Endometrial microvascular endothelial cells (primary cell): Measurements from ENCODE around the gene SHISAL1. TPM values are rescaled to one million over a fixed set of nuclear protein-coding genes. Genes with fewer than 3 reads are reported as not detected.

ENCODE experiments used
- in situ Hi-C: cut with HindIII; loops from 2 replicates; pipeline ENCODE4 v1.10.0; 2017; ENCODE audit warnings: low sequenced_read_pairs, low pct_unique_long_range_greater_than_20kb; ENCODE audit errors: inconsistent ontology term
- total RNA-seq: library from RNA; depleted of rRNA; stranded (reverse); fragments of >200 nt; gene quantifications from one replicate; pipeline ENCODE4 v1.2.3, GENCODE V29; 2015; ENCODE audit errors: inconsistent ontology term

The SHISAL1 gene
- total RNA-seq, 1 donor from 2014 or later: not detected

DNA sequence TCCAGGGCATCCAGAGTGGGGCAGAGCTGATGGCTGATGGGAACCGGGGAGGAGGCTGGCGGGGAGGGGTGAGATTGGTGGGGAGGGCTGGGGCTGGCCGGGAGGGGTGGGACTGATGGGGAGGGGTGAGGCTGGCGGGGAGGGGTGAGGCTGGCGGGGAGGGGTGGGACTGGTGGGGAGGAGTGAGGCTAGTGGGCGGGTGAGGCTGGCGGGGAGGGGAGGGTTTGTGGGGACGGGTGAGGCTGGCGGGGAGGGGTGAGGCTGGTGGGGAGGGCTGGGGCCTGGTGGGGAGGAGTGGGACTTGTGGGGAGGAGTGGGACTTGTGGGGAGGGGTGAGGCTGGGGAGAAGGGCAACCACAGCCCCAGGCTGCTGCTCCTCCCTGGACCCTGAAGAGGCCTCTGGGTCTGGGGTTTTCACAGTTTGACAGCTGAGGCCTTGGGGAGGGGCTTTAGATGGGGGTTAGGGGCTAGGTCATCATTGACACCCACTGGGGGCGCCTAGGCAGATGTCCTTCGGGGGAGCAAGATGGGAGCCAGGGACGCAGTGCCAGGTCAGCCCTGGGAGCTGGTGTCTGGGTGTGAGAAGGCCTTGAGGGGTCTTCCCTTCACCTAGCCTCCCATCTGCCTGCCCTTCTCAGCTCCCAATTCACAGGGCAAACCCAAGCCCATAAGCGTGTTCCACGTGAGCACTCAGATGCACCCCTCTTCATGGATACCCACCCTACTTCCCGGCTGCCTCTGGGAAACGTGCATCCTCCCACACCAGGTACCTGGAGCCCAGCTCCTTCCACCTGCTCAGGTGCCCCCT is 105.4 kb downstream of the SHISAL1 start:
- in situ Hi-C loops: no loop called here

DNA sequence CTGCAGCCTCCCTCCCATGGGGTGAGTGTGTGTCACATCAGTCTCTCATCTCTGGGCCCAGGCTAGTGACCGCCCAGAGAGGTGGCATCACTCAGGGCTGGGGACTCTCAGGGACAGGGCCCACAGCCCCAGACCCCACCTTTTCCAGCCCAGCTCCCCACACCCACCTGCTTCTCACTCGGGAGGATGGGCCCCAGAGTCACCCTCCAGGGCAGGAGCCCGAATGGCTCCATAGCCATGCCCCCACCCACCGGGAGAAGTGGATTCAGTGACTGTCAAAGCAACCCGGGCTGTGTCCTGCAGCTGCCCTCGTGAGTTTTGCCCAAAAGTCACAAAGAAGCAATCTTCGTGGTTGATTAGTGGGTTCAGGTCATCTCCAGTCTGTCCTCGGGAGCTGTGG is 106.1 kb downstream of the SHISAL1 start:
- in situ Hi-C loops: no loop called here

DNA sequence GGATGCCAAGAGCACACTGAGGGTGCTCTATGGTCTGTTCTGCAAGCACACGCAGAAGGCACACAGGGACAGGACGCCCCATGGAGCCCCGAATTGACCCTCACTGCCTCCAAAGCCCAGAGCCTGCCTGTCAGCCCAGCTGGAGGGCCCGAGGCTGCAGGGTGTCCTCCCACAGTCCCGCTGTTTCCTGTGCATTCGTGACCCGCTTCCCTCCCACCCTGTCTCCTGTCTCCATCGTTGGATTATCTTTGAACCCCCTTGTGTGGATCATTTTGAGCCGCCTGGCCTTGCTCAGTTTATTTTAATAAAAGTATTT is 106.5 kb downstream of the SHISAL1 start:
- in situ Hi-C loops: no loop called here

DNA sequence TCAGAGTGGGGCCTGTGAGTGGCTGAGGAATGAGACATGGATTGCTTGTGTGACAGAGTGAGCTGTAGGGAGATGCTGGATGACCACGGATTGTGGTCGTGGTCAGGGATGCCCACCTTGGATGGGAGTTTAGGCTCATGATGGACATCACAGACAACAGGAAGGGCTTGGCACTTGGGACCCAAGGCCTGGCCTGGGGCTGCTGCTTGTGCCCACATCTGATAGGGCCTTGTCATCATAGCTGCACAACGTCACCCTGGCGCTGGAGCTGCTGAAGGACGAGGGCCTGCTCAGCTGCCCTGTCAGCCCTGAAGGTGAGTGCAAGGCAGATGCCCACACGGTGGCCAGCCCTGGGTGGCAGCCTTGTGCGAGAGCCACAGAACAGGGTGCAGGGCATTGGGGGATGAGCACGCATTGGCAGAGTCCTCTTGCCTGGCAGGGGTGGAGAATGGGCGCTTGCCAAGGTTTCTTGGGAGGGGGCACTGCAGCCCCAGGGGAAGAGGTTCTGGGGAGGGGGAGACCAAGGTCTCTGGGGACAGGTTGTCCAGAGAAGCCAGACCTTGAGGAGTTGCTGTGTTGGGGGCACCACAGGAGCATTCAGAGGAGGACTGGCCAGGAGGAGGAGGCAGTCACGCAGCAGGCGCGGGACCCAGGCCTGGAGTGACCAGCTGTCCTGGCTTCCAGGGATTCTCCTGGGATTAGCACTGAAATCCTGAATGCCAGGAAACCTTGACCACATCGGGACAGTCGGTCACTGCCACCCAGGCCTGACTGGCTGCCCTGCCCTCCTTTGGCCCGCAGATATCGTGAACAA is 107.0 kb downstream of the SHISAL1 start:
- in situ Hi-C loops: no loop called here

DNA sequence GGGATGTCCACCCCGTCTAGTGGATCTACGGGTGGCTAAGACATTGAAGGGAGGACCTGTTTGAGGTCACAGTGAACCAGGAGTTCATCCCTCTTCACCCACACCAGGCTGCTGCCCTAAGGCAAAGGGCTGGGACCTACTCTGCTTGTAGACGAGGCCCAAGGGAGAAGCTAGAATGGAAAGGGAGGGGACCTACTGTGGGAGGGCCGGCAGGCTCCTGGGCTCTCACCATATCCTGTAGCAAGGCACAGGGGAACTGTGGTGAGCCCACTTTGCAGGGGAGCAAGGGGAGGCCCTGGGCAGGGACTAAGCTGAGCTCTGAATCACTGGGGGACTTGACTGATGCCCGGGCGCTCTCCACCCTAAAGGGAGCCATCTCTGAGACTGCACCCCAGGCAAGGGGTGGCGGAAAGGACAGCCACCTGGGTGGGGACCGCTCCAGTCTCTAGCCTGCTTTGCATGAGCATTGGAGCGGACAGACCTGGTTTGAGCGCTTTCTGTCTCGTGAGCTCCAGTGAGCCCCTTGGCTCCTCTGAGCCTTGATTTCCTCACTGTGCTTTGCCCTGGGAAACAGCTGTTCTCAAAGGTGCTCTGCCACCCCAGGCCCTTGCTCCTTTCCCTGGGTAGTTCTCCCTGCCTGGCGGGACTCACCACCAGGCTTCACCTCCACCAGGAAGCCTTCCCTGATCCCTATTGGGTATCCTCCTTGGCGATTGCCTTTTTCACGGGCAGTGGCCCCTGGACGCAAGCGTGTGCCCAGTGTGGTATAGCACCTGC is 107.8 kb downstream of the SHISAL1 start:
- in situ Hi-C loops: no loop called here

DNA sequence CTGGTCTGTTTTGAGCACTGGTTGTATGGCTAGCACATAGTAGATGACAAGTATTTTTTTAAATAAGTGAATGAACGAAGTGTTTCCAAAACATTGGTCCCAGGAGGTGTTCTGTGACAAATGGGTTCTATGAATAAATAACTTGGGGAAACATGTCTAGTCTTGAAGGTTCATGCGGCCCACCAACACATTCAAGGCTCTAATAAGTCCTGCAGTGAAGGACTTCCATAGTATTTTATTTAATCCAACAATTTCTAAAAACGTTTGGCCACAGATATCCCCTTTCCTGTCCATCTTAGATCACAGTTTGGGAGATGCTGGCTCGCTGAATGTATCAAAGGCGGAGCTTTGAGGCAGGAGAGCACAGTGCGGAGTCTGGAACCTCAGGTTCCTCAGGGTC is 109.5 kb downstream of the SHISAL1 start:
- in situ Hi-C loops: no loop called here

DNA sequence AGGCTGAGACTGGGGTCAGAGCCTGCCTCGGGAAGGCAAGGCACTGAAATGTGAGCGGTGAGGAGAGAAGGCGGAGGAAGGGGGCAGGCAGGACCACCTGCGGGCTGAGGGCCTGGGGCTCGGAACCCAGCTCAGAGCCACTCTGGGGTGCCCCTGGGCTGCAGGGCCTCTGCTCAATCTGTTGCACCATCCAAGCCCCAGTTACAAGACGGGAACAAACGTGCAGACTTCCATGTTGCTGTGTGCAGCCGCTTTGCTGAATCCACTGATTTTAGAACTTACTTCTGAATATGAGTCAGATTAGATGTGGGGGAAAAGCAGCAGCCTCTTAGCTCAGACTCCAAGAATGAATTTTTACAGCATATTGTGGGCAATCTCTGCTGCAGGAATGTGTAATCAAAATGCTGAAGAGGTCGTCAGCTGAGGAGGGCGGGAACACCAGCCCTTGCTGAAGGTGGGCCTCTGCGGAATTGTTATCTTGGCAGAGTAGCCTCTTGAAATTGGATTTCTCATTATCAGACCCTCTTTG is 110.4 kb downstream of the SHISAL1 start:
- in situ Hi-C loops: no loop called here

DNA sequence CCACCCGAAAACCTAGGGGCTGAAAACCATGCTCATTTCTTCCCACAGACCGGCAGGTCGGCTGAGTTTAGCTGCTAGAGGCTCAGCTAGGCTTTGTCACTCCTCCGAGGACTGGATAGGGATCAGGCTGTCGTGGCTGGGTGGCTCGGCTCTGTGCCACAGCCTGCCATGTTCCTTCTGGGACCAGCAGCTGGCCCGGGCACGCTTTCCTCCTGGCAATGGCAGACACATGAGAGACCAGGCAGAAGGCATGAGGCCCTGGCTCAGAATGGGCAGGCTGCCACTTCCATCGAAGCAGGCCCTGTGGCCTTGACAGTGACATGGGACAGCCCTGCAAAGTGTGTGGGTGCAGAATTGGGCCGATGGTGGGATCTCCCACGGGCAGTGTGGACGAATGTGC is 111.1 kb downstream of the SHISAL1 start:
- in situ Hi-C loops: no loop called here

DNA sequence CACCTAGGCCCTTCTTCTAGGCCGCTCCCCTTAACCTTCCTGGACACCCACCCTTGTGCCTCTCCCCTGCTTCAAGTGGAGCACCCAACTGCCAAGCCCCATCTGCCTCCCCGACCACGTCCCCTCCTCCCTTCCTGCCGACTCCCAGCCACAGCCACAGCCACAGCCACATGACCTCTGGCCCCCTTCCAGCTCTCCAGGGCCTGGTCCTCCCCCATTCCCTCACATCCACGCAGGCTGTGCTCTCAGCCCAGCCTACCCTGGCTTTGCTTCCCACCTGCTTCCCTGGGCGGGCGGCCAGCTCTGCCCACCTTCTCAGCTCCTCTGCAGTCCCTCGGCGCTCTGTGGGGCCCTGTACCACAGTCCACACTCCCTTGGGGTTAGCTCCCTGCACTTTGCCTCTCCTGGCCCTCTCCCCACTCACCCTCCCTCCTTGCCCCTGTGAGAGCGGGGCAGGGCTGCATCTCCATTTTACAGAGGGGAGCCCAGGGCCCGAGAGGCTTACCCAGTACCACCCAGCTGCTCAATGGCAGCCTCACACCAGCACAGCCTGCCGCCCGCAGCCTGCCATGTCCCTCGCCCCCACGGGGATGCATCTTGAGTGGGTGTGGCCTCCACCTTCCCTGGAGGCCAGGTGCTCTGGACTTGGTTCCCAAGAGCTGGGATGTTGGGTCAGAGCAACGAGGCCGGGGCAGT is 111.7 kb downstream of the SHISAL1 start:
- in situ Hi-C loops: no loop called here

DNA sequence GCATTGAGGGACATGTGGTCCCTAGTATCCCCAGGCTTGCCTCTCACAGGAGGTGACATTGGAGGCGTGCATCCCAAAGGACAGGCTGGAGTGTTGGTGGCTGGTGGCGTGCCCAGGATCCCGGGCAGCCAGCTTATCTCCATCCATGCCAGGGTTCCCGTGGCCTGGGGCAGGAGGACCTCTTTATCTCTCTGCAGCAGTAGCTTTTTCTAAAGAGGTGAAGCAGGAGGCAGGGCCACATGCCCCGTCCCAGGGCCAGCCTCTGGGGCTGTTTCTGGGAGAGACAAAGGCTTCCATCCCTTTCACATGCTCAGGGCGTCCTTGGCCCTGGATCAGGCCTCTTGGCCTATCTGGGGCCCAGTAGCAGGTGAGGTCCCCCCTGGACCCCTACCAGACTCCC is 112.3 kb downstream of the SHISAL1 start:
- in situ Hi-C loops: no loop called here

DNA sequence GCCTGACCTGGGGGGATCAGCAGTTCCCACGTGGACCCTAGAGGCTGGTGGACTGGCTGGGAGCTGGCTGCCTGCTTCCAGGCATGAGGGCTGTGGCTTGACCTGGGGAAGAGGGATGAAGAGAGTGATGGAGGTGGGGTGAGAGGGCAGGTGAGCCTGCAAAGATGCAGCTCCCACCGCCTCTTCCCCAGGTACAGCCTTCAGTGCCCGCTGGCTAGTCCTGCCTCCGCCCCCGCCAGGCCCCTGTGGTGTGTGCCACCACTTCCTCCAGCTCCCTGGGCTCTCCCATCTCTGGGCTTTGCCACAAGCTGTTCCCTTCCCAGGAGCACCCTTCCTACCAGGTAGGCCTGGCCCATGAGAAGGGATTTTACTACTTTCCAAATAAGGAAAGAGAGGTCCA is 112.9 kb downstream of the SHISAL1 start:
- in situ Hi-C loops: no loop called here

DNA sequence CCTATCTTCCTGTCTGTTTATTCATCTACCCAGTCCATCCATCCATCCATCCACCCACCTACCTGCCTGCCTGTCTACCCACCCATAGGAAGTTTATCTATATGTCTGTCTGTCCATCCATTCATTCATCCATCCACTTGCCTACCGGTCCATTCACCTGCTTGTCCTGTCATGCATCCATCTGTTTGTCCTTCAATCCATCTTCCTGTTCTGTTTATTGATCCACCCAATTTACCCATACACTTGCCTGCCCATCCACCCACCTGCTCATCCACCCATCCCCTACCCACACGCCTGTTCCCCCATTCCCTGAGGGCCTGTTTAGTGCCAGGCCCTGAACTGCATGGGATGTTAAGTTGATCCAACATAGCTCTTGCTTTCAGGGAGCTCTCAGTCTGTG is 113.6 kb downstream of the SHISAL1 start:
- in situ Hi-C loops: no loop called here

DNA sequence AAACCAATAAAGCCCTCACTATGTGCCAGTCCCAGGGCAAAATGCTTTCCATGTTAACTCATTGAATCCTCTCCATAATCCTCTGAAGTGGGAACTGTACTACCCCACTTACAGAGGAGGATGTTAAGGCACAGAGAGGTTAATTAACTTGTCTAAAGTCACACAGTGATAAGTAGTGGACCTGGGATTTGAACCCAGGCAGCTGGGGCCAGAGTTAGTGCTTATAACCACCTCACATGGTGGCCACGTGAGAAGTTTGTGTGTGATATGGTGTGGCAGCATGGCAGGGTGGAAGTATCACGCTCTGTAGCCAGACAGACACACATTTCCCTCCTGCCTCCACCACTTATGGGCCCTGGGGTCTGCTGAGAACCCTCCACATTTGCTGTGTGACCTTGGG is 115.5 kb downstream of the SHISAL1 start:
- in situ Hi-C loops: no loop called here

DNA sequence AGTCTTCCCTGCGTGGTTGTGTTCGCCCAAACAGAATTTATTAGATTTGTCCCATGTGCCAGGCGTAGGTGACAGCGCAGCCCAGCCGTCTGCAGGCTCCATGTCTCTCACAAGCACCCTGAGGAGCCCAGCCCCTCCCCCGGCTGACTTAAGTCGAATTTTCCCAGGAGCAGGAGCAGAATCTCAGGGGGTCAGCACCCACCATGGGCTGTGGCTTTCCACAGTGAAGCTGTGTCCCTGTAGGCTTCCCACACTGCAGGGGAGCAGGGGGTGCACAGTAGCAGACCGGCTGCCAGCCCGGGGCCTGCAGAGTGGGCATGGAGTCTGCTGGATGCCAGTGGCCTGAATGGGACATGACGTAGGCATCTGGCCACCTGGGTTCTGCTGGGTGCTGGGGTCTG is 116.0 kb downstream of the SHISAL1 start:
- in situ Hi-C loops: no loop called here

DNA sequence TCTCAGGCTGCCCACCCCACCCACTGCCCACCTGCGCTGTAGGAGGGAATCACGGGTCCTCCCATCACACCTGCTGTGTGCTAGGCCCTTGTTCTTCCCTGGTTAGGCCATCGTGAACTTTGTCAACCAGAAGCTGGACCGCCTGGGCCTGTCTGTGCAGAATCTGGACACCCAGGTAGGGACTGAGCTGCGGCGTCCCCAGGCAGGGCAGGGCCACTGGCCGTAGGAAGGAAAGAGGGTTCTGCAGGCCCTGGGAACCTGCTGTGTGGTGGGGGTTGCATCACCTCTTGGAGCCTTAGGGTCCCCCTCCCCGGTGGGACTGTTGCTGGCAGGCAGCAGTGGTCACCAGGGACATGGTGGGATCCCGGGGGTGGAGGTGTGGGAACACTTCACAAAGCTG is 116.5 kb downstream of the SHISAL1 start:
- in situ Hi-C loops: no loop called here

DNA sequence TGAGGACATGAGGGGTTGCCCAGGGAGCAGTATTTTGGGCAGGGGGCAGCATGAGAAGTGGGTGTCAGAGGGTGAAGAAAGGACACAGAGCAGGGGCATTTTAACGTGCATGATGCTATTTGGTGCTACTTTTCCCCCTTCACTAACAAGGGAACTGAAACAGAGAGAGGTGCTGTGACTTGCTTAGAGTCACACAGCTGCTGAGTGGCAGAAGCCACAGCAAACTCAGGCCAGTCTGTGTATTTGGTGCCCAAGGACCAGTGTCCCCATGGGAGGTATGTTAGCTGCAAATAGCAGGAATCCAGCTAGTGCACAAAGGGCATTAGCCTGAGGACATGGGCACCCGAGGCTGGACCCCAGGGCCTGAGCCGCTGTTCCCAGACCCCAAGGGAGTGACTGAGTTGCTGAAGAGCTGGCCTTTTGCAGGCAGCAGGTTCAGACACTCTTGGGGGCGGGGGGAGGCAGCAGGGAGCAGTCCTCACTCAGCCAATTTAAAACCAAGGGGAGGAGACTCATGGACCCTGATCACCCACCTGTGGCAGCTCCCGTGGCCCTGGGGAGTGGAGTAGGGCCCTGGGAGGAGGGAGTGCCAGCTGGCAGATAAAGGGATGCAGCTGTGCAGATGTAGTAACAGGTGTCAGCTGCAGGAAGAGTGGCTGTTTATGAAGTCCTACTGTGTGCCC is 117.4 kb downstream of the SHISAL1 start:
- in situ Hi-C loops: no loop called here

DNA sequence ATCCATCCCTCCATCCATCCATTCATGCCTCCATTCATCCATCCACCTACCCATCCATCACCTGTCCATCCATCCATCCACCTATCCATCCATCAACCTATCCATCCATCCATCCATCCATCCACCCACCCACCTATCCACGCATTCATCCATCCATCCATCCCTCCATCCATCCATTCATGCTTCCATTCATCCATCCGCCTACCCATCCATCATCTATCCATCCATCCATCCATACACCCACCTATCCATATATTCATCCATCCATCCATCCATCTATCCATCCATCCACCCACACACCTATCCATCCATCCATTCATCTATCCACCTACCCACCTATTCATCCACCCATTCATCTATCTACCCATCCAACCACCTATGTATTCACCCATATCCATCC is 118.2 kb downstream of the SHISAL1 start:
- in situ Hi-C loops: no loop called here
